HepG2 (cell line): ENCODE measurements around the gene ZNF446. TPM values are rescaled to one million over a fixed set of nuclear protein-coding genes. Genes with fewer than 3 reads are reported as not detected.

Source experiments
- HIC2 ChIP-seq: sonication (generic); formaldehyde crosslinking; IDR thresholded peaks from 2 replicates; pipeline ENCODE4 v1.9.0; 2022; ENCODE audit warnings: low read depth, missing genetic modification reagents
- KLF9 ChIP-seq: IDR thresholded peaks from 2 replicates; pipeline ENCODE4 v1.6.1; 2016; ENCODE audit warnings: low read depth
- MIER2 ChIP-seq: IDR thresholded peaks from 2 replicates; pipeline ENCODE4 v1.6.1; 2016; ENCODE audit warnings: missing biosample characterization, missing genetic modification reagents
- MXD1 ChIP-seq: sonication (generic); formaldehyde crosslinking; IDR thresholded peaks from 2 replicates; pipeline ENCODE4 v1.4.0; 2020; ENCODE audit warnings: mild to moderate bottlenecking, missing genetic modification reagents
- PAF1 ChIP-seq: IDR thresholded peaks from 2 replicates; pipeline ENCODE4 v1.6.1; 2016; ENCODE audit warnings: missing genetic modification reagents, missing compliant biosample characterization
- ZNF362 ChIP-seq: sonication (generic); formaldehyde crosslinking; IDR thresholded peaks from 2 replicates; pipeline ENCODE4 v1.4.0; 2020; ENCODE audit warnings: missing genetic modification reagents, mild to moderate bottlenecking, borderline replicate concordance
- ZNF724P ChIP-seq: sonication (generic); formaldehyde crosslinking; IDR thresholded peaks from 2 replicates; pipeline ENCODE4 v1.8.0; 2022; ENCODE audit warnings: missing genetic modification reagents, borderline replicate concordance
- ZNF761 ChIP-seq: sonication (generic); formaldehyde crosslinking; conservative IDR thresholded peaks from 2 replicates; pipeline ENCODE4 v1.4.0; 2020; ENCODE audit warnings: mild to moderate bottlenecking, missing genetic modification reagents
- ZNF776 ChIP-seq: sonication (generic); formaldehyde crosslinking; IDR thresholded peaks from 2 replicates; pipeline ENCODE4 v1.4.0; 2020; ENCODE audit warnings: mild to moderate bottlenecking, missing genetic modification reagents
- polyA plus RNA-seq, 8 experiments: library from polyadenylated mRNA; depleted of rRNA in 3 of 8; stranded (reverse) in 7 of 8; unstranded in 1 of 8; fragments of >200 nt; fragmentation: Illumina TruSeq in 4 of 8; extraction: Trizol in 4 of 8; gene quantifications; 2 replicates each; pipeline versions ENCODE4 v1.2.1 to v1.2.3, GENCODE V29; 2011 to 2016; ENCODE audit warnings: low read depth in 4 of 8, missing spikeins in 1 of 8, mixed read lengths in 1 of 8; ENCODE audit not compliant: insufficient read depth in 1 of 8
- total RNA-seq, 5 experiments: library from RNA; depleted of rRNA; stranded (reverse); fragments of >200 nt; fragmentation: Illumina TruSeq; extraction: Trizol; gene quantifications; 2 replicates each; pipeline ENCODE4 v1.2.3, GENCODE V29; 2016; ENCODE audit warnings: low read depth in 1 of 5
- TF ChIP-seq, protein P1 (sequence below): IDR thresholded peaks from 2 replicates; pipeline ENCODE4 v1.6.1; 2016; ENCODE audit warnings: low read depth, missing genetic modification reagents, missing compliant biosample characterization
- TF ChIP-seq, protein P2 (sequence below): sonication (generic); formaldehyde crosslinking; IDR thresholded peaks from 2 replicates; pipeline ENCODE4 v1.8.1; 2023; ENCODE audit warnings: mild to moderate bottlenecking, missing genetic modification reagents
- TF ChIP-seq, protein P3 (sequence below): sonication (generic); formaldehyde crosslinking; IDR thresholded peaks from 2 replicates; pipeline ENCODE4 v1.5.0; 2020; ENCODE audit warnings: mild to moderate bottlenecking, missing genetic modification reagents, moderate library complexity

Gene ZNF446
- total and polyA plus RNA-seq, 2 of the 13 experiments (the other 11 are each of a cell fraction or from before 2014, with no cell fraction given) = 3.0 to 3.6 TPM

GRCh38 chr19:58451358-58452101 lies 24.6 kb upstream of the ZNF446 start, which contains the start of gene ZNF324B (continued):
- TF ChIP-seq, protein P1, sequence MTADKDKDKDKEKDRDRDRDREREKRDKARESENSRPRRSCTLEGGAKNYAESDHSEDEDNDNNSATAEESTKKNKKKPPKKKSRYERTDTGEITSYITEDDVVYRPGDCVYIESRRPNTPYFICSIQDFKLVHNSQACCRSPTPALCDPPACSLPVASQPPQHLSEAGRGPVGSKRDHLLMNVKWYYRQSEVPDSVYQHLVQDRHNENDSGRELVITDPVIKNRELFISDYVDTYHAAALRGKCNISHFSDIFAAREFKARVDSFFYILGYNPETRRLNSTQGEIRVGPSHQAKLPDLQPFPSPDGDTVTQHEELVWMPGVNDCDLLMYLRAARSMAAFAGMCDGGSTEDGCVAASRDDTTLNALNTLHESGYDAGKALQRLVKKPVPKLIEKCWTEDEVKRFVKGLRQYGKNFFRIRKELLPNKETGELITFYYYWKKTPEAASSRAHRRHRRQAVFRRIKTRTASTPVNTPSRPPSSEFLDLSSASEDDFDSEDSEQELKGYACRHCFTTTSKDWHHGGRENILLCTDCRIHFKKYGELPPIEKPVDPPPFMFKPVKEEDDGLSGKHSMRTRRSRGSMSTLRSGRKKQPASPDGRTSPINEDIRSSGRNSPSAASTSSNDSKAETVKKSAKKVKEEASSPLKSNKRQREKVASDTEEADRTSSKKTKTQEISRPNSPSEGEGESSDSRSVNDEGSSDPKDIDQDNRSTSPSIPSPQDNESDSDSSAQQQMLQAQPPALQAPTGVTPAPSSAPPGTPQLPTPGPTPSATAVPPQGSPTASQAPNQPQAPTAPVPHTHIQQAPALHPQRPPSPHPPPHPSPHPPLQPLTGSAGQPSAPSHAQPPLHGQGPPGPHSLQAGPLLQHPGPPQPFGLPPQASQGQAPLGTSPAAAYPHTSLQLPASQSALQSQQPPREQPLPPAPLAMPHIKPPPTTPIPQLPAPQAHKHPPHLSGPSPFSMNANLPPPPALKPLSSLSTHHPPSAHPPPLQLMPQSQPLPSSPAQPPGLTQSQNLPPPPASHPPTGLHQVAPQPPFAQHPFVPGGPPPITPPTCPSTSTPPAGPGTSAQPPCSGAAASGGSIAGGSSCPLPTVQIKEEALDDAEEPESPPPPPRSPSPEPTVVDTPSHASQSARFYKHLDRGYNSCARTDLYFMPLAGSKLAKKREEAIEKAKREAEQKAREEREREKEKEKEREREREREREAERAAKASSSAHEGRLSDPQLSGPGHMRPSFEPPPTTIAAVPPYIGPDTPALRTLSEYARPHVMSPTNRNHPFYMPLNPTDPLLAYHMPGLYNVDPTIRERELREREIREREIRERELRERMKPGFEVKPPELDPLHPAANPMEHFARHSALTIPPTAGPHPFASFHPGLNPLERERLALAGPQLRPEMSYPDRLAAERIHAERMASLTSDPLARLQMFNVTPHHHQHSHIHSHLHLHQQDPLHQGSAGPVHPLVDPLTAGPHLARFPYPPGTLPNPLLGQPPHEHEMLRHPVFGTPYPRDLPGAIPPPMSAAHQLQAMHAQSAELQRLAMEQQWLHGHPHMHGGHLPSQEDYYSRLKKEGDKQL (CRISPR knock-in tag) = no peak
- no peak for TF ChIP-seq MIER2
- TF ChIP-seq, protein P2, sequence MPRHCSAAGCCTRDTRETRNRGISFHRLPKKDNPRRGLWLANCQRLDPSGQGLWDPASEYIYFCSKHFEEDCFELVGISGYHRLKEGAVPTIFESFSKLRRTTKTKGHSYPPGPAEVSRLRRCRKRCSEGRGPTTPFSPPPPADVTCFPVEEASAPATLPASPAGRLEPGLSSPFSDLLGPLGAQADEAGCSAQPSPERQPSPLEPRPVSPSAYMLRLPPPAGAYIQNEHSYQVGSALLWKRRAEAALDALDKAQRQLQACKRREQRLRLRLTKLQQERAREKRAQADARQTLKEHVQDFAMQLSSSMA (CRISPR knock-in tag) = peak; percentile 52; the same call in 1 of the 2 replicates
- no peak for TF ChIP-seq KLF9 (CRISPR knock-in tag)
- peak; percentile 66; the same call in 1 of the 2 replicates for TF ChIP-seq ZNF776 (CRISPR knock-in tag)
- peak; percentile 21; the same call in 1 of the 2 replicates for TF ChIP-seq ZNF362 (CRISPR knock-in tag)
- TF ChIP-seq PAF1 (CRISPR knock-in tag) = no peak
- TF ChIP-seq ZNF761 = peak; percentile 62; the same call in 1 of the 2 replicates
- peak; percentile 37; the same call in 1 of the 2 replicates for TF ChIP-seq HIC2
- 0 out of 2 replicates have a peak, but pooled peaks have one; percentile 61 for TF ChIP-seq MXD1 (CRISPR knock-in tag)
- TF ChIP-seq ZNF724P (CRISPR knock-in tag) = peak; percentile 17; the same call in 1 of the 2 replicates
- TF ChIP-seq, protein P3, sequence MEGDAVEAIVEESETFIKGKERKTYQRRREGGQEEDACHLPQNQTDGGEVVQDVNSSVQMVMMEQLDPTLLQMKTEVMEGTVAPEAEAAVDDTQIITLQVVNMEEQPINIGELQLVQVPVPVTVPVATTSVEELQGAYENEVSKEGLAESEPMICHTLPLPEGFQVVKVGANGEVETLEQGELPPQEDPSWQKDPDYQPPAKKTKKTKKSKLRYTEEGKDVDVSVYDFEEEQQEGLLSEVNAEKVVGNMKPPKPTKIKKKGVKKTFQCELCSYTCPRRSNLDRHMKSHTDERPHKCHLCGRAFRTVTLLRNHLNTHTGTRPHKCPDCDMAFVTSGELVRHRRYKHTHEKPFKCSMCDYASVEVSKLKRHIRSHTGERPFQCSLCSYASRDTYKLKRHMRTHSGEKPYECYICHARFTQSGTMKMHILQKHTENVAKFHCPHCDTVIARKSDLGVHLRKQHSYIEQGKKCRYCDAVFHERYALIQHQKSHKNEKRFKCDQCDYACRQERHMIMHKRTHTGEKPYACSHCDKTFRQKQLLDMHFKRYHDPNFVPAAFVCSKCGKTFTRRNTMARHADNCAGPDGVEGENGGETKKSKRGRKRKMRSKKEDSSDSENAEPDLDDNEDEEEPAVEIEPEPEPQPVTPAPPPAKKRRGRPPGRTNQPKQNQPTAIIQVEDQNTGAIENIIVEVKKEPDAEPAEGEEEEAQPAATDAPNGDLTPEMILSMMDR (CRISPR knock-in tag) = peak; percentile 14; the same call in 1 of the 2 replicates
